Activated CD8-positive, alpha-beta memory T cell treated with anti-CD3 and anti-CD28 coated beads, Interleukin-2, amount 50 U/mL, for 24 hours (primary cell): ENCODE results near the gene TMEM151B.
"Not testable (repeated sequence)": the region's sequence is repeated elsewhere in the genome, so short reads cannot be mapped to it uniquely, and the experiment has no call there.

Experiments
- DNase-seq: peaks from one replicate; pipeline ENCODE4 v3.0.0-alpha.2; 2020; ENCODE audit errors: extremely low read depth

Gene TMEM151B

DNA sequence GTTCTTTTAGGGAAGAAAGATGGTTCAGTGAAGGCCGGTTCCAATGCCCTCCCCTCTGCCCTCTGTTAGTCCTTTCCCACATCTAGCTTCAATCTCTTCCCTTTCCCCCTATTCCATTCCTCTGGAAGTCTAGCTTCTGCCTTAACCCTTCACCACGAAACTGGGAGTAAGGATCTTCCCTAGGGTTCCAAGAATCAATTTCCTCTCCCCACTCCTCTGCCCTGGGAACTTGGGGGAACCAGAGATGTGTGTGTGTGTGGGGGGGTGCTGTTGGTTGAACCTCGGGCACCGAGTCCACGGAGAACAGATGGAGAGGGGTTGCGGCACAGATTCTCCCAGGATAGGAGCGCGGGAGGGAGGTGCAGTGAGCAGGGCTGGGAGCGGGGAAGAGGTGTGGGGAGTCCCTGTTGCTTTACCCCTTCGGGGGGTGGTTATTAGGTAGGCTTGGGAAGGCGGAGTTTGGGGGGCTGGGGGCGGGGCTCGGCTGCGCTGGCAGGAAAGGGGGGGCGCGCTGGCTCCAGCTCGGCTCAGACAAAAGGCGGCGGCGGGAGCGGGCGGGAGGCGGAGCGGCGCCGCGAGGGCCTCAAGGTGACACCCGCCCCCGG is at the start of gene TMEM151B:
TSS of gene TMEM151B (plus strand) at position 530 of the 605 bp plus-strand sequence. CDS start 293 bp downstream, outside the sequence.
- no peak for DNase-seq

DNA sequence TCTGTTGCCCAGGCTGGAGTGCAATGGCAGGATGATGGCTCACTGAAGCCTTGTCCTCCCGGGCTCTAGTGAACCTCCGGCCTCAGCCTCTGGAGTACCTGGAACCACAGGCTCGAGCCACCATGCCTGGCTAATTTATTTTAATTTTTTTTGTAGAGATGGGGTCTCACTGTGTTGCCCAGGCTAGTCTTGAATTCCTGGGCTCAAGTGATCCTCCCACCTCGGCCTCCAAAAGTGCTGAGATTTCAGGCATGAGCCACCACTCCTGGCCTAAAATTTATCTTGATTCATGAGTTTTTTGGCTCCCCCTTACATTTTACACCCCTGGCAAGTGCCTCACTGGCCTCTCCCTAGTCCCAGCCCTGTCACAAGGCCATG is 49.3 kb upstream of the TMEM151B start:
- DNase-seq, result no peak

DNA sequence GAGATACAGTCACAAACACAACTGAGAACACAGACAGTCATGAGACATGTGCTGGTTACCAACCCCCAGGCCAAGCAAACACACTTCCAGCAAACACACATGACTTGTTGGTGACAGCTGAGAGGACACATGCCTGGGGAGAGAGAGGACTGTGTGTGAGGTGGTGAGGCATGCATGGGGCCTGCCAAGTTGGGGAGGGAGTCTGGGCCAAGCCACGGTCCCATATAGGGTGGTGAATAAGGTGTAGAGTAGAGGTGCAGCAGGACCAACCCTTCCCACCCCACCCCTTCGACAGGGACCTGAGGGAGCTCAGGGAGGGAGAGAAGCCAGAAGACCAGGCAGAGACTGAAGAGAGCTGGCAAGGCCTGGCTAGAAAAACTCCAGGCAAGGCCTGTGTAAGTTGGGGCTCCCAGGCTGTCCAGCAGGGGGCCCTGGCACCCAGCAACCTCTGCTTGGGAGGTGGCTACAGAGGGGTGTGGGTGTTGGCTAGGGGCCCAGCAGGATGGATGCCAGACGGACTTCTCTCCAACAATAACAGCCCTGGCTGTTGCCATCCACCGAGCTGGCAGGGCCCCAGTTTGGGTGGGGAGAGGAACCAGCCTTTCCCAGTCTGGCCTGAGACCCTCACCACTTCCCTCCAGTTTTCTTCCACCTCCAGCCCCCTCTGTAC is 48.8 kb upstream of the TMEM151B start:
- DNase-seq, result peak; percentile 35

DNA sequence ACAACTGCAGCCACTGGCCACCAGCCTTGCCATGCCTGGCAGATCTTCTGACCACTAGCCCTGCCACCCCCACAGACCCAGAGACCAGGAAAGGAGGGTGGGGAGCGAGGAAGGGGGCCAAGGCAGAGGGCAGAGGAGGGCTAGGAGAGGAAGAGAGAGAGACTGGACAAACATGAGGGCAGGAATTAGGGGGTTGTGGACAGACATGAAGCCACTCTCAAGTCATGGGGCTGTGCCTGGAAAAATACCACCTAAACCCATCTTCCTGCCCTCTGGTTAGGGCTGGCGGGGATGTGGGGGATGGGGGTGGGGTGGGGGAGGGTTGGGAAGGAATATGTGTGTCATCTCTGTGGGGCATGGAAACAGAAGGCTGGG is 48.3 kb upstream of the TMEM151B start:
- no peak for DNase-seq

DNA sequence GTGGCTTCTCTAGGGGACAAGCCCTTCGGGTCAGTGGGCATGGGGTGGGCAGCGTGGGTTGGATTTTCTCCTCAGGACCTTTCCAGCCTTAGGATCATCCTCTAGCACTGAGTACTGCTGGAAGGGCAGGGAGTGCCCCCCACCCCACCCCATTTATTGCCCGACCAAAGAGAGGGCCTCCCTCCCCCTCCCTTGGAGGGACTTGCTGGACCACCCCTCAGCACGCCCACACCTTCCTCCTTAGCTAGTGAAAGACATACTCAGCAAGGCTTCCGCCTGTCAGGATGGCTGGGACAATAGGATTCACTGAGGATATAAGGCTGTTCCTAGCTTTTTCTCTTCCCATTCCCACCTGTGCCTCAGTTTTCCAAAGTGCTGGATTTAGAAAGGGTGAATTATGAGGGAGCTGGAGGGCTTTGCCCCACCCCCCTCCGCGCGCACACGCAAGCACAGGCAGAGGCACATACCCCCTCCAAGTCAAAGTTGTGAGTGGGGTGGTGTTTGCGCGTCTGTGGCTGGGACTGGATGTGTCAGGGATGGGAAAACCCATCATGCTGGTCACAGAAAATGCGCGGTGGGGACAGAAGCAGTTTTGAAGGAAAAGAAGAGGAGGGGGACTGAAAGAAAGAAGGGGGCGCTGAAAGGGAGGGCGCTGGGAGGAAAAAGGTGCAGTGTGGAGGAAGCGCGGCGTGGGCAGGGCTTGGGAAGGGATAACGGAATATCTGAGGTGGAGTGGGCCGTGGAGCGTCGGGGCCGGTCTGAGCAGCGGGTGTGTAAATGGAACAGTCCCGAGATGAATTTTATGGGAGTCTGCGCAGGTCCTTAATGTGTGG is 47.5 kb upstream of the TMEM151B start:
- no peak for DNase-seq

DNA sequence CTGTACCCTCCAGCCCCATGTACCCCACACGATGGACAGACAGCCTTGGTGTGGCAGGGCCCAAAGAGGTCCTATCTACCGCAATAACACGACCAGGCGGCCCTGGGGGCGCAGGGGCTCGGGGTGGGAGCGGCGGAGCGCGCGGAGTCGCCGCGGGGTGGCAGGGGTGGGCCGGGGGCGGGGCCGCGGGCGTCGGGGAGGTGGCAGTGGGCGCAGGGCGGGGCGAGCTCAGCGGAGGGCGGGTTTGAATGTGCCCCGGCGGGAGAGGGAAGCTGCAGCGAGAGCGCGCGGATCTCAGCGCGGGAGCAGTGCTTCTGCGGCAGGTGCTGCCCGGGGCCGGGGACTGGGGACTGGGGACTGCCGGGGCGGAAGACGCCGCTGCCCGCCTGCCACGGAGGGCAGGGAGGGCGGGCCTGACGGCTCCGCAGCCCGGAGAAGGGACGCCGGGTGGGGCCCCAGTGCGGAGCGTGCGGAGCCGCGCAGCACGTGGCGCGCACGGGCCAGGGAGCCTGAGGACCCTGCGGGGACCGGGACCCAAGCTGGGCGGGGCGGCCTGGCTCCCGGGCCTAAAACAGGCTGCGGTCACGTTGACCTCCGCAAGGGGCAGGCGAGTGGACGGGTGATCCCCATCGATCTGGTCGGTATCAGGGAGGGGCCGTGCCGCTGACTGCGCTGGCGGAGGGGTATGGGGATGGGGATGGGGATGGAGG is 46.8 kb upstream of the TMEM151B start, which contains the start of gene SLC29A1:
TSS of gene SLC29A1 (plus strand) at position 277 of the 710 bp plus-strand sequence. CDS start 3,719 bp downstream, outside the sequence.
- peak; percentile 44 for DNase-seq

DNA sequence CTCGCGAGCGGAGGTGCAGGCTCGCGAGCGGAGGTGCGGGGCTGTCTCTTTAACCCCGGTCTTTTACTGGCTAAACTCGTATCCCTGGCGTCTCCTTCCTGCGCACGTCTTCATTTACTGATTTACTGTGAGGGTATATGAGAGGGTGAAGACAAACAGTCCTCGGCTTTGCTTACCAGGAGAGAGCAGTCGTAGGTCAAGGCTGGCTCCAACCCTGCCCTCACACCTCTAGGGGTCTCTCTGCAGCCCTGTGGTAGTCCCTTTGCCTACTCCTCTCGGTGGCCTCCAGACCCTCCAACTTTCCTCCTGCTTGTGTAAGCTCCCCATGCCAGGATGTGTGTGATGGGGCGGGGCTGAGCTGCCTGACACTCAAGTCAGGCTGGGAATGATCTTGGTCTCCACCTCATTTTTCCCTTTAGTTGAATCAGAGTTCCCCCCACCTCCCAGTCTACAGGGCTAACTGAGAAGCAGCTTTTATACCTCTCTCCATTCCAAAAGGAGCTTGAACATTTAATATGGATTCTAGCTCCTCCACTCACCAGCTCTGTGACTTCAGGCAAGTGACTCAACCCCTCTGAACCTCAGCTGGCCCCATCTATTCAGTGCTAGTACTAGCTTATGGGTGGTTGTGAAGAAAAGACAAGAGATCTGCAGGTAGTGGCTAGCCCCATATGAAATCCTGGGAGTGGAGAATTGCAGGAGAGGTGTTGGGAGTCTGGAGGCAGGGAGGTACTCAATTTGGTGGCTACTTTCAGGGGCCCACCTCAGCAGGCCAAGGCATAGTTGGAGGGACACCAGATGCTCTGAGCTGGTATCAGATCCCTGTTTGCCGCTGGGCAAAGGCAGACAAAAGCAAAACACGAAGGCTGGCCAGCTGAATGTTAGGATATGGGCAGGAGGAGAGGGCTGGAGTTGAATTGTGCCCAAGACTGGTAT is 46.0 kb upstream of the TMEM151B start:
- no peak for DNase-seq

DNA sequence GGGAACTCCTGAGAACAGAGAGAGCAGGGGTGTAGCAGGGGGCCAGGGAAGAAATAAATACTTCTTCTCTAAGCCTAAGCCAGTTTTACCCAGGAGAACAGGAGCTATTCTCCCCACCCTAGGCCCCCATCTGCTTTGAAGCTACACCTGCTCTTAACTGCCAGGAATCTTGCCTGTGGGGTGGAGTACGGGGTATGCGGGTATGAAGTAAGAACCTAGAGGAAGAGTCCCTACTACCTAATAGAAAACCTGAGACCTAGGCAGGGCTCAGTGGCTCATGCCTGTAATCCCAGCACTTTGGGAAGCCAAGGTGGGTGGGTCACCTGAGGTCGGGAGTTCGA is 45.3 kb upstream of the TMEM151B start:
- DNase-seq, result no peak

DNA sequence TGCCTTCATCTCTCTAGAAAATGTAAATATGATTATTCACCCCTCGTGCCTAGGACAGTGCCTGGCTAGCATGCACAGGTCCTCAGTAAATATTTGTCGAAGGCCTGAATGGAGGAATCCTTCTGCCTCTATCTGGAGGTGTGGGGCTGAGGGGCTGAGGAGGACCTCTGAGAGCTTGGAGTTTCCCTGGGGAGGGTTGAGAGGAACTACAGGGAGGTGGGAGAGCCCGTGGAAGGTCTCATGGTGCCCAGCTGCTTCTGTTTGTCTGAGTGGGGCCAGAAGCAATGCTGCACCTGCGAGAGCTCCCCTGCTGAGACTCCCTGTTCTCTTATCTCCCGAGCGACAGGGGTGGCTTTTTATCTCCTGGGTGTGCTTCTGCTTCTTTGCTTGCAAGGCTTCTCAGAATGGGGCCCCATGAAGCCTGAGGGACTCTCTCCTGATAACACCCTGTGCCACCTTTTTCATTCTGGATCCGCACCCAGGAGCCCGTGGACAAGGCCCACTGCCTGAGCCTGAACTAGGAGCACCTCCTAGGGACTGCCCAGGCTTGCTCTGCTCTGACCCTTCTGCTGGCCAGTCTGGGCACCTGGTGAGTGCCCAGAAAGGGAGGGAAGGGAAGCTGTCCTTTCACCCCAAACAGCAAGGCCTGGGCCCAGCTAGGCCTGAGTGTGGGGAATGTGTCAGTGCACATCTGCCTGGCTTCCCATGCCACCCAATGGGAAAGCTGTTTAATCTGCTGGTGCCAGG is 44.5 kb upstream of the TMEM151B start:
- DNase-seq, result no peak

DNA sequence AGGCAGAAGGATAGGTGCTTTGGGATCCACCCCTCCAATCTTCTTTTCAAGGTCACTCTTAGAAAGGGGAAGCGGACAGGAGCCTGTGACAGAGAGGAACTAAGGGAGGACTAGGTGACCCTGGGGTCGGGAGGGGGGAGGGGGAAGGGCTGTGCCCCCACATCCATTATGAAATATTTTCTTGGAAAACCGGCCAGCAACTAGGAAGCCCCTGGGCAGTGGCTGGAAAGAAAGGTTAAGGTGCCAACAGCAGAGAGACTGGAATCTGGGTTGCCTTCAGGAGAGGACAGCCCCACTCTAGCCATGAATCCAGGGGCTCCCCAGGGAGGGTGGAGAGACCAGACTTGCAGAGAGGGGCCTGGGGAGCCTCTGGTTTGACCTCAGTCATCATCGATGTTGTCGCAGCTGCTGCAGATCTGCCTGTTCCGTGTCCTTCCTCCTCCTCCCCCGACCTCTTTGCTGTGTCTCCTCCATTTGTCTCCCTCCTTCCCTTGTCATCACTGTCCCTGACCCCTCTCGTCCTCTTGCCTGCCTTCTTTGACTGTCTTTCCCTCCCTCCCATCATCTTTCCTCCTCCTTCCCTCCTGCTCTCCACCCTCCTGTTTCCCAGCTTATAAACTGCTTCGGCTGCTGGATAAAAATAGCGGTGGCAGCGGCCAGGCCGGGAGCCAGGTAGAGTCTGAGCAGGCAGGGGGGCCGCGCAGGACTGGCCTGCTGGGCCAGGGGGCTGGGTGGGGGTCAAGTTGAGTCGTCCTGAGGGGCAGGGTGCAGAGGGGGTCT is 43.7 kb upstream of the TMEM151B start:
- DNase-seq, result no peak

DNA sequence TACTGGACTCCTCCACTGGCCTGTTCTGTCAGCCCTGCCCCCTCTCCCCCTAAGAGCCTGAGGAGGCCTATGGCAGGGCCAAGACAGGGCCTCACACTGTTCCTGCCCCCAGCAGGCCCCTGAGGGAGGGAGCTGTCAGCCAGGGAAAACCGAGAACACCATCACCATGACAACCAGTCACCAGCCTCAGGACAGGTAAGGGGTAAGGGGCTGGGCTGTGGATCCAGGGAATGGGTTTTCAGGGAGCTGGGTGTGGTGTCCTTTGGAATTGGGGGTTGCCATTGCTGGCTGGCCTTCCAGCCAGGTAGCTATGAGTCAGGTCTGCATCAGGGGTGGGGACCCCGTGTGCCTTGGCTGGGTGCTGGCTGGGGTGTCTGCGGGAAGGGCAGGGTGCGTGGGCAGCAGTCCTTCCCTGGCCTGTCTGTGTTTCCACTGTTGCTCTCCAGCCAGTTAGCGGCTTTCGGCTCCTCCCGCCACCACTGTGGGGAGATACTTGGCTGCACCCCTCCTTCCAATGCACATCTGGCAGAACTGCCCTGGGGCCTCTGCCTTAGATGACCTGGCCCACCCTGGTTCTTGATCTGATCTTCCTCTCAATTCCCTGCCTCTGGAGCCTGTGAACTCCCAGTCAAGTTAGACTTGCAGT is 43.0 kb upstream of the TMEM151B start:
- DNase-seq, result no peak

DNA sequence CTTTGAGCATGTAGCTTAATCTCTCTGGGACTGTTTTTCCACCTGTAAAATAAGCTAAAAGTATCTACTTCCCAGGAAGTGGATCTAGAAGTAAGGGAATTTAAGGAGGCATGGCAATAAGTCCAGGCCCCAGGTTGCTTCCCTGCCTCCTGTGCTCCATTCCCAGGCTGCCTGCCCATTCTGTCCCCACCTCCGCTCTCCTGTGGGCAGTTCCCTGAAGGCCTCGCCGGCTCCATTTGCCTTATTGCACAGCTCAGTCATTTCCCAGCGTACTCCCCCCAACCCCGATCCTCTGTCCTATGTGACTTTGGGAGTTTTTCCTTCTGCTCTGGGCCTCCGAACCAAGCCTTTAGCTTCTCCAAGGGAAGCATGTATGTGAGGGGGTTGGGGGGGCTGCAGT is 42.2 kb upstream of the TMEM151B start:
- no peak for DNase-seq

DNA sequence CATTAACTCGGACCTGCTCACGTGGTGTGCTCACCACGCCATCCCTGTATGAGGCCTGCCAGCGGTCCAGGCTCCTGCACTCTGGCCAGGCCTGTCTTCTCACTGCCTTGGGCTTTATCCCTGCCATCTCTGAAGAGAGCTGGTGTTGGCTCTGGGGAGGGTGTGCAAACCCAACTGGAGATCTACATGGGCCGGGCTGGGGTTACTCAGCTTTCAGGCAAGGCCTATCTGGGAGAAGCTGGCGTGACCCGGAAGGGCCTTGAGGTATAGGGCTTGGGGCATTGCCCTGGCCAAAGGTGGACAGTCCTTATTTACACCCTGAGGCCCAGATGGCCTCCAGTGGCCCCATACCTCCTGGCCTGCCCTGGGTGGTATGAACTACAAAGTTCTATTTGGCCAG is 41.8 kb upstream of the TMEM151B start:
- DNase-seq, result no peak

DNA sequence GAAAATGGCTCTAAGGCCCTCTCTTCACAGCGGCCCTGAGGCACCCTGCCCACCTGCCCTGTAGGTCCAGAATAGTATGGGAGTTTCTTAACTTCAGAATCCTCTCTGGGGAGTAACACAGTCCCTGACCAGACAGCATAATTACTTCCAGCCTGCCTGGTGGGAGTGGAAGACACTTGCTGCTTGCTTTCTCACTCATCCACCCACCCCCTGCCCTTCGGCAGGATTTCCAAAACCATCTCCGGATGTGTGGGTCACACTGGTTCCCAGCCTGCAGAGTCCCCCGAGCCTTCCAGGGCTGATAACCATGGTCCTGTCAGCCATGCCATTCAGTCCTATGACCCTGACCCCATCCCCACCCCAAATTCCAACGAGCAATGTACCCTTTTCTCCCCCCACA is 41.4 kb upstream of the TMEM151B start:
- DNase-seq, result no peak

DNA sequence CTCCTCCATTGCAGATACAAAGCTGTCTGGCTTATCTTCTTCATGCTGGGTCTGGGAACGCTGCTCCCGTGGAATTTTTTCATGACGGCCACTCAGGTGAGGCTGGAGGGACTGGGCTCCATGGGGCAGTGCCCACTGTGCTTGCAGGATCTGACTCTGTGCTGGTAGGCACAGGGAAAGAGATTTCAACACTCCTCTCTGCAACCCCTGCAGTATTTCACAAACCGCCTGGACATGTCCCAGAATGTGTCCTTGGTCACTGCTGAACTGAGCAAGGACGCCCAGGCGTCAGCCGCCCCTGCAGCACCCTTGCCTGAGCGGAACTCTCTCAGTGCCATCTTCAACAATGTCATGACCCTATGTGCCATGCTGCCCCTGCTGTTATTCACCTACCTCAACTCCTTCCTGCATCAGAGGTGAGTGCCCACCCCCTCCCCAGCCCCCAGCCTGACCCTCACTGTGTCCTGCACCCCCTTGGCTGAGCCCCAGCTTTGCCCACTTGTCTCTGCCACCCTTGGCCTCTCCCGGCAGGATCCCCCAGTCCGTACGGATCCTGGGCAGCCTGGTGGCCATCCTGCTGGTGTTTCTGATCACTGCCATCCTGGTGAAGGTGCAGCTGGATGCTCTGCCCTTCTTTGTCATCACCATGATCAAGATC is 40.7 kb upstream of the TMEM151B start:
- DNase-seq, result no peak

DNA sequence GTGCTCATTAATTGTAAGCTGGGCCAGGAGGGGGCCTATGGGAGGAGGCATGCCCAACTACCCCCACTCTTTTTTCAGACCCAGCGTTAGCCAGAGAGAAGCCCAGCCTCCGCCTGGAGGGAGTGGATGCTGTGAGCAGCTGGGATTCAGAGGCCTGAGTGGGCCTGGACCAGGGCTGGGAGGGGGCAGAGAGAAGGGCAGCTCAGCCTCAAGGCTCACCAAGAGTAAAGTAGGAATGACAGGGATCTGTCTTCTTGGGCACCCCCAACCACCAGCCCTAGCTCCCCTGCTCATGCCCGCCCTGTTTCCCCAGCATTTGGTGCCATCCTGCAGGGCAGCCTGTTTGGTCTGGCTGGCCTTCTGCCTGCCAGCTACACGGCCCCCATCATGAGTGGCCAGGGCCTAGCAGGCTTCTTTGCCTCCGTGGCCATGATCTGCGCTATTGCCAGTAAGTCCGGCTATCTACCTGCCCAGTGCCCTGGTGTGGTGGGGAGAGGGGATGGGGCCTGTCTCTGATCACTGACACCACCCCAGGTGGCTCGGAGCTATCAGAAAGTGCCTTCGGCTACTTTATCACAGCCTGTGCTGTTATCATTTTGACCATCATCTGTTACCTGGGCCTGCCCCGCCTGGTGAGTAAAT is 40.1 kb upstream of the TMEM151B start:
- DNase-seq, result no peak

DNA sequence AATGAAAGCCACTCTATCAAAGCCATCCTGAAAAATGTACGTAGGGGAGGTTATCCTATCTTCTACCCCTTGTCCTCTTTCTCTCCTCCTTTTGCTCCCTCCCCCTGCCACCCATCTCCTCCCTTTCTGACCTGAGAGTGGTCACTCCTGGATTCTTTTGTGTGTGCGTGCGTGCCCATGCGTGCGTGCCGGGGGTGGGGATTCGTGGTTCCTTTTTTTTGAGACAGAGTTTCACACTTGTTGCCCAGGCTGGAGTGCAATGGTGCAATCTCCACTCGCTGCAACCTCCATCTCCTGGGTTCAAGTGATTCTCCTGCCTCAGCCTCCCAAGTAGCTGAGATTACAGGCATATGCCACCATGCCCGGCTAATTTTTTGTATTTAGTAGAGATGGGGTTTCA is 38.8 kb upstream of the TMEM151B start:
- not testable (repeated sequence) for DNase-seq
